Measurements from ENCODE around the gene USP2.

Gene USP2

GRCh38 chr11:119350302-119350701 lies 31.2 kb downstream of the USP2 start:
- H3K27me3 ChIP-seq (ENCODE audit: low read length), result no peaks in the 10 kb centered on the region
- H3K4me3 ChIP-seq (ENCODE audit: insufficient read depth, low read length, poor library complexity, severe bottlenecking), result no peak overlapping the region

GRCh38 chr11:119347940-119348605 lies 33.4 kb downstream of the USP2 start:
- no peaks in the 10 kb centered on the region for H3K9me2 ChIP-seq (replicated peaks; ENCODE audit: insufficient read depth, low read length)
- no peak overlapping the region for H3K9ac ChIP-seq (ENCODE audit: low read length)
- H3K27ac ChIP-seq (ENCODE audit: low read depth, low read length), result no peak overlapping the region
- H3F3A ChIP-seq (ENCODE audit: insufficient read depth), result no peaks in the 10 kb centered on the region
- H3K9me3 ChIP-seq (ENCODE audit: insufficient read depth, low read length), result no peaks in the 10 kb centered on the region
- H3K36me3 ChIP-seq (ENCODE audit: low read length), result no peaks in the 10 kb centered on the region
- H3K27me3 ChIP-seq (ENCODE audit: low read length), result no peaks in the 10 kb centered on the region
- H4K20me1 ChIP-seq (ENCODE audit: low read depth, low read length), result no peaks in the 10 kb centered on the region
- no peak for TF ChIP-seq CTCF (IDR thresholded peaks at IDR 0.05; ENCODE audit: insufficient read depth, low read length, poor library complexity, severe bottlenecking)
- TF ChIP-seq EZH2phosphoT487 (conservative IDR thresholded peaks at IDR 0.05; ENCODE audit: low read length), result no peak
- H3K79me2 ChIP-seq (ENCODE audit: insufficient read depth, low read length), result no peaks in the 10 kb centered on the region
- H2AFZ ChIP-seq (ENCODE audit: low read depth, low read length, severe bottlenecking), result no peak overlapping the region
- no peak overlapping the region for H3K4me2 ChIP-seq (ENCODE audit: low read depth, low read length, poor library complexity, severe bottlenecking)
- no peak overlapping the region for H3K4me3 ChIP-seq (ENCODE audit: insufficient read depth, low read length, poor library complexity, severe bottlenecking)

More at GRCh38 chr11:119350302-119350701, 31.2 kb downstream of the USP2 start:
- Histone ChIP-seq H2AFZ (ENCODE audit: low read depth, low read length, severe bottlenecking) (no peak overlapping the region), H3K79me2 (ENCODE audit: insufficient read depth, low read length) (no peaks in the 10 kb centered on the region), H3K9ac (ENCODE audit: low read length) (no peak overlapping the region), H3F3A (ENCODE audit: insufficient read depth) (no peaks in the 10 kb centered on the region), H3K36me3 (ENCODE audit: low read length) (no peaks in the 10 kb centered on the region), H3K9me3 (ENCODE audit: insufficient read depth, low read length) (no peaks in the 10 kb centered on the region), H3K4me2 (ENCODE audit: low read depth, low read length, poor library complexity, severe bottlenecking) (no peak overlapping the region), H3K27ac (ENCODE audit: low read depth, low read length) (no peak overlapping the region), H4K20me1 (ENCODE audit: low read depth, low read length) (no peaks in the 10 kb centered on the region), H3K9me2 (replicated peaks; ENCODE audit: insufficient read depth, low read length) (no peaks in the 10 kb centered on the region)
- TF ChIP-seq EZH2phosphoT487 (conservative IDR thresholded peaks at IDR 0.05; ENCODE audit: low read length), result no peak
- TF ChIP-seq CTCF (IDR thresholded peaks at IDR 0.05; ENCODE audit: insufficient read depth, low read length, poor library complexity, severe bottlenecking), result no peak

- H3K9ac ChIP-seq (ENCODE audit: low read length), result no peak overlapping the region
- no peaks in the 10 kb centered on the region for H3K36me3 ChIP-seq (ENCODE audit: low read length)
- no peaks in the 10 kb centered on the region for H3K27me3 ChIP-seq (ENCODE audit: low read length)
- H3K27ac ChIP-seq (ENCODE audit: low read depth, low read length), result no peak overlapping the region
- no peak overlapping the region for H3K4me2 ChIP-seq (ENCODE audit: low read depth, low read length, poor library complexity, severe bottlenecking)
- TF ChIP-seq CTCF (IDR thresholded peaks at IDR 0.05; ENCODE audit: insufficient read depth, low read length, poor library complexity, severe bottlenecking) (no peak), EZH2phosphoT487 (conservative IDR thresholded peaks at IDR 0.05; ENCODE audit: low read length) (no peak)
- H3F3A ChIP-seq (ENCODE audit: insufficient read depth), result no peaks in the 10 kb centered on the region
- no peaks in the 10 kb centered on the region for H3K9me3 ChIP-seq (ENCODE audit: insufficient read depth, low read length)
- no peaks in the 10 kb centered on the region for H3K9me2 ChIP-seq (replicated peaks; ENCODE audit: insufficient read depth, low read length)
- no peaks in the 10 kb centered on the region for H3K79me2 ChIP-seq (ENCODE audit: insufficient read depth, low read length)
- no peaks in the 10 kb centered on the region for H4K20me1 ChIP-seq (ENCODE audit: low read depth, low read length)
- no peak overlapping the region for H3K4me3 ChIP-seq (ENCODE audit: insufficient read depth, low read length, poor library complexity, severe bottlenecking)
- no peak overlapping the region for H2AFZ ChIP-seq (ENCODE audit: low read depth, low read length, severe bottlenecking)
Observed at GRCh38 chr11:119347242-119347641, 34.2 kb downstream of the USP2 start.
